Ecto neural progenitor cell (in vitro differentiated cells): ENCODE data around the gene AURKB.
A peak's percentile ranks its signal among the peaks of the same experiment; 100 is the strongest.
"Not testable (repeated sequence)": the region's sequence is repeated elsewhere in the genome, so short reads cannot be mapped to it uniquely, and the experiment has no call there.

Experiments
- DNase-seq: peaks from one replicate; pipeline ENCODE4 v3.0.0-alpha.2; 2018; ENCODE audit warnings: low spot score

The AURKB gene

DNA sequence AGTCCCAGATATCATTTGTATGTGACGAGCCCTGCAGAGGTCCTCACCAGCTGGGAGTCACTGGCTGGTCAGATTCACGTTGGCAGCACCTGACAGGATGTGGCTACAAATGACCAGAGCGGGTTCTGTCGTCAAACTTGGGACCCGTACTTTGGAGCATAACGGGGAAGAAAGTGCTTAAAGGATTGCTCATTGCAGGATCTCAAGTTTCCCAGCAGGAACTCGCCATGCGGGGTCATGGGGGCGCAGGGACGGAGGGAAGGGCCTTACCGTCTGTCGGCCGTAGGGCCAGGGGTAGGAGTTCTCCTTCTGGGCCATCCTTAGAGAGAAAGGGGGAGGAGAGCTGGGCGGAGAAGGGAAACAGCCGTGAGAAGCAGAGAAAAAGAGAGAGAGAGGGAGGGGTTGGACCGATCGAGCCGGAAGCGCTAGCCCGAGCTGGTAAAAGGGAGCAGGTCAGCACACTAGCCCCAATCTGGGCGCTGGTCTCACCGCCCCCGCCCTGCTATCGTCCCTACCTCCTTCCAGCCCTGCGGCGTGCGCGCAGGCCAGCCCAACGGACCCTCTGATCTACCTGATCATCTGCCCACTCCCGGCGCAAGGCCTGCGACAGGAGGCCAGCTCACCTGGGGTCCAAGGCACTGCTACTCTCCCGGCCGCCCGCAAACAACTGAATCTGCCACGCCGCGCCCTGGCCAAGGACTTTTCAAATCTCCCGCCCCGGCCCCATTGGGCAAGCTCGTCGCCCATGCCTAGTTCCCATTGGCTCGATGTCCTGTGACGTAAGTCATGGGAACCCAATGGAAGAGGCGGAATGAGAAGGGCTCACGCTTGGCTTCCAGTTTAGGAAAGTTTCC lies at the start of gene AURKB:
Gene AURKB, minus strand, starts transcription at position 669 of the 854 bp plus-strand sequence. Its CDS starts 351 bp downstream, at position 318.
- peak; percentile 98 for DNase-seq

DNA sequence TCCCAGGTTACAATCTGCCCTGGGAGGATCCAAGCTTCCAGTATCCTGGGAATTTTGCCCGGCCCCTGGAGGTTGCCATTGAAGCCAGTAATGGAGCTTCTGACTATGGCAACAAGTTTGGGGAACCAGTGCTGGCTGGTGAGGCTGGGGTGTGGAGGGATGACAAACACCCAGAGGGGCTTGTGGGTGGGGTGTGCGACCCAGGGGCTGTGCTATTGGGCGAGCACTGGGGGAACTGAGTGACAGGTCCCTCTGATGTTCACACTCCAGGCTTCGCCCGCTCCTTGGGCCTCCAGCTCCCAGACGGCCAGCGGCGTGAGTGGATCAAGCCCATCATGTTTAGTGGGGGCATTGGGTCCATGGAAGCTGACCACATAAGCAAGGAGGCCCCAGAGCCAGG lies 47.4 kb upstream of the AURKB start:
- DNase-seq: no peak

DNA sequence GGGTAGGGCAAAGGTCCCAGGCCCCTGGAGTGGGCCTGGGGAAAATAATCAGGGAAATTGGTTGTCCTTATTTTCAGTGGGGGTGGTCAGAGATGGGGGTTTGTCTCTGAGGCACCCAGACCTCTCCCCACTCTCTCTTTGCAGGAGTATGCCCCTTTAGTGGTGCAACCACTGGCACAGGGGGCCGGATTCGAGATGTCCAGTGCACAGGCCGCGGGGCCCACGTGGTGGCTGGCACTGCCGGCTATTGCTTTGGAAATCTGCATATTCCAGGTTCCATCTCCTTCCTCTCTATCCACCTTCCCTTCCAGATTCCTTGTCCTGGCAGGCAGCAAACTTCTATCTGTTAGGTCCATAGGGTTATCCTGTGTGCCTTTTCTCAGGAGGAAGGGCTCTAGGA lies 46.3 kb upstream of the AURKB start:
- no peak for DNase-seq

DNA sequence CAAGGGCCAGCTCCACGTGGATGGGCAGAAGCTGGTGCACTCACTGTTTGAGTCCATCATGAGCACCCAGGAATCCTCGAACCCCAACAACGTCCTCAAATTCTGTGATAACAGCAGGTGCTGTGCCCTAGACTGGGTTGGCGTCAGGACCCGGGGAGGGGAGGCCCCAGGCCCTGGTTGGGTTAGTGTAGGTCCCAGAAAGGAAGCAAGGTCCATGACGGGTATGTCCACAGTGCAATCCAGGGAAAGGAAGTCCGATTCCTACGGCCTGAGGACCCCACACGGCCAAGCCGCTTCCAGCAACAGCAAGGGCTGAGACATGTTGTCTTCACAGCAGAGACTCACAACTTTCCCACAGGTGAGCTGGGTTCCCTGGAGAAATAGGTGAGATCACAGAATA lies 45.9 kb upstream of the AURKB start:
- DNase-seq: no peak

DNA sequence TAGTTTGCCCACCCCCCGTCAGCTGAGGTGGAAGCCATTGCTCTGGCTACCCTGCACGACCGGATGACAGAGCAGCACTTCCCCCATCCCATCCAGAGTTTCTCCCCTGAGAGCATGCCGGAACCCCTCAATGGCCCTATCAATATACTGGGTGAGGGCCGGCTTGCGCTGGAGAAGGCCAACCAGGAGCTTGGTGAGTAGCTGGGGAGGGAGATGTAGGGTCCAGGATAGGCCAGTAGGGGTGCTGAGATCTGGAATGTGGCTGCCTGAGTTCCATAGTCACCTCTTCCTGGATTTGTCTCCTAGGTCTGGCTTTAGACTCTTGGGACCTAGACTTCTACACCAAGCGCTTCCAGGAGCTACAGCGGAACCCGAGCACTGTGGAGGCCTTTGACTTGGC lies 45.1 kb upstream of the AURKB start:
- DNase-seq: no peak

DNA sequence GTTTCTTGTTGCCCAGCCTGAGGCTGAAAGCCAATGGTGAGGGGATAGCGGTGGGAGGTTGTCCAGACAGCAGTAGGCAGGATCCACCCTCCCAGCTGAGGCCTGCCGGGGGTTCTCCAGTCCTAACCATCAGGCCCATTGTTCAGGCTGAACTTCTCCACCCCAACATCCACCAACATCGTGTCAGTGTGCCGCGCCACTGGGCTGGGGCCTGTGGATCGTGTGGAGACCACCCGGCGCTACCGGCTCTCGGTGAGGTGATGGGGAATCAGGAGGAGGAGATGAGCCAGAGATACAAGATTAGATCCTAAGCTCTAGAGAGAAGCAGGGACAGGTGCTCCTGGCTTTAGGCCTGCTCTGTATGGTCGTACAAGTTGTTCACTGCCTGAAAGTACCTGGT lies 44.5 kb upstream of the AURKB start:
- no peak for DNase-seq

DNA sequence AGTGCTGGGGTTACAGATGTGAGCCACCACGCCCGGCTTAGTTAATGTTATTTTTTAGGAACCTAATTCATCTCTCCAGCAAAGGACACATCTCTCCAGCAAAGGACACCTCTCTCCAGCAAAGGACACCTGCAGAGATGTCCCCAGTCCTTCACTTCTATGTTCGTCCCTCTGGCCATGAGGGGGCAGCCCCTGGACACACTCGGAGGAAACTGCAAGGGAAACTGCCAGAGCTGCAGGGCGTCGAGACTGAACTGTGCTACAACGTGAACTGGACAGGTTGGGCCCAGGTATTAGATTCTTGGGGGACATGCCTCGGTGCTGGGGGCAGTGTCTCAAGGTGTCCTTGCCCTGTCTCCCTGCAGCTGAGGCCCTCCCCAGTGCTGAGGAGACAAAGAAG lies 43.4 kb upstream of the AURKB start:
- DNase-seq: no peak

DNA sequence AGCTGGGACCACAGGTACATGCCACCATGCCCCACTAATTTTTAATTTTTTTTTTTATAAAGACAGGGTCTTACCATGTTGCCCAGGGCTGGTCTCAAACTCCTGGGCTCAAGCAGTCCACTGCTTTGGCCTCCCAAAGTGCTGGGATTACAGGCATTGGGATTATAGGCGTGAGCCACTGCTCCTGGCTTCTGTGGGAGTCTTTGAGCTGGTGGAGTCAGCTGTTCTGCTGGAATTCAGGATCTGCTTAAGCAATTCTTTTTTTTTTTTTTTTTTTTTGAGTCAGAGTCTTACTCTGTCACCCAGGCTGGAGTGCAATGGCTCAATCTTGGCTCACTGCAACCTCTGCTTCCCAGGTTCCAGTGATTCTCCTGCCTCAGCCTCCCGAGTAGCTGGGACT lies 41.0 kb upstream of the AURKB start:
- DNase-seq: not testable (repeated sequence)

DNA sequence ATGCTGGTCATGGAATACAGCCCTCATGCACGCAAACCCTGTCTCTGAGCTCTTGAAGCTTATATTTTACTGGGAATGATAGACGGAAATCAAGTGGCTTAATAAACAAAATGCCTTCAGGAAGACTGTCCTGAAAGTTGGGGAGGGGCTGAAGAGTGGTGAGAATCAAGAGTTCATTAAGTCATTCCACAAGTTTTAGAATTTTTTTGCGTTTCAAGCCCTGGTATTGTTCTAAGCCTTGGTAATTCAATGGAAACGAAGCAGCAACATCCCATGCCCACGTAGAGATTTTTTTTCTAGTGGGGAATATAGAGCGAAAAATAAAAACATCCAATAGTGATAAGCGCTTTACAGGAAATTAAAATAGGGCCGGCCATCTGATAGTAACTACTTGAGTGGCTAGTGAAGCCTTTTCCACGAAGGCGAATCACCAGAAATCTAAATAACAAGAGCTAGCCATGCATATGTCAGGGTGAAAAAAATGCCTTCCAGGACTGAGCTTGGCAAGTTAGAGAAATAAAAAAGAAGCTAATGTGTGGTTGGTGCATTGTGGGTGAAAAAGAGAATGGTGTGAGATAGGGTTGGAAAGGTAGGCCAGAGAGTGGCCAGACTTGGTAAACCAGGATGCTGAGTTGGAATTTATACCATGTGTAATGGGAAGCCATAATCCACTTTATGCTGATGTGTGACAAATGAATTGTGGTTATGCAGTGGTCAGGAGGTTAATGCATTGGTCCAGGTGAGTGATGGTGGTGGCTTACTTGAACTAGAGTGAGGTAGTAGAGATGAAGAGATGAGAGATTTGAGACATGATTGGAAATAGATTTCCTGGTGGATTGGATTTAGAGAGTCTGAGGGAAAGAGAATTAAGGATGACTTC lies 39.5 kb upstream of the AURKB start:
- no peak for DNase-seq

DNA sequence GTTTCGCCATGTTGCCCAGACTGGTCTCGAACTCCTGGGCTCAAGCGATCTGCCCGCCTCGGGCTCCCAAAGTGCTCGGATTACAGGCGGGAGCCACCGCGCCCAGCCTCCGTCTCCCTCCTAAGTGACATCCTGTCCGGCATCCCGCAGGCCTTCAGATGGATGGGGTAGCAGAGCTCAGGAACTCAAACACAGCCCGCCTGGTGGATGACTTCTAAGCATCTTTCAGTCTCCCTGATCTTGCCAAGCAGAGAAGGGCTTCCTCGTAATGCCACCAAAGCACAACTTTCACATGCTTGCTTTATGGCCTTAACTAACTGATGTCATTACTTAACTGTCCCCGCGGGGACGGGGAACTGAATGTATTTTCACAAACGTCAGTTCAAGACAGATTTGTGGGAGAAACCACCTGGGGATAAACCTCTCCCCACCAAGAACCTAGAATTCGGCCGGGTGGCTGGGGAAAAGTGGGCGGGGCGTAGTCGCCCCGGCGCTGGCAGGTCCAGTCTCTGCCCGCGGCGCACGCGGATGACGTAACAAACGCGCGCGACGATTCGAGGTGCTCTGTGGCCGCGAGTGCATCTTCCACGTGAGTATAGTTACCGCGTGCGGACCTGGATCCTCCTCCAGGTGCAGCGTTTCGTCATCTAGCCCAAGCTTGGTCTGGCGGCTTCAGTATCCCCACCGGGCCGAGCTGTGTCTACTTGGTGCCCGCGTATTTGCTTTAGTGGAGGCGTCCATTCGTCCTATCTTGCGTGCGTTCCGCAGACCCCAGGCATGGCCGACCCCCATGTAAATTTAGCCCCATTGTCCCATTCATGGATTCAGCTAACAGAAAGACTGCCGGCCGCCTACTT lies 38.6 kb upstream of the AURKB start, which contains the start of gene PFAS:
Gene PFAS, plus strand, starts transcription at position 539 of the 857 bp plus-strand sequence. CDS start 4,649 bp downstream, outside the sequence.
- DNase-seq: peak; percentile 99

DNA sequence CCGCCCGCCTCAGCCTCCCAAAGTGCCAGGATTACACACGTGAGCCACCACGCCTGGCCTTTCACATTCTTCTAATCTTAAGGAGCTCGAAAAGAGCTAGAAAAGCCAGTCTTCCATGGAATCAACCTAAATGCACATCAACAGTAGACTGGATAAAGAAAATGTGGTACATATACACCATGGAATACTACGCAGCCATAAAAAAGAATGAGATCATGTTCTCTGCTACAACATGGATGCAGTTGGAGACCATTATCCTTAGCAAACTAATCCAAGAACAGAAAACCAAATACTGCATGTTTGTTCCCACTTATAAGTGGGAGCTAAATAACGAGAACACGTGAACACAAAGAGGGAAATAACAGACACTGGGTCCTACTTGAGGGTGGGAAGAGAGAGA lies 34.4 kb upstream of the AURKB start:
- no peak for DNase-seq

DNA sequence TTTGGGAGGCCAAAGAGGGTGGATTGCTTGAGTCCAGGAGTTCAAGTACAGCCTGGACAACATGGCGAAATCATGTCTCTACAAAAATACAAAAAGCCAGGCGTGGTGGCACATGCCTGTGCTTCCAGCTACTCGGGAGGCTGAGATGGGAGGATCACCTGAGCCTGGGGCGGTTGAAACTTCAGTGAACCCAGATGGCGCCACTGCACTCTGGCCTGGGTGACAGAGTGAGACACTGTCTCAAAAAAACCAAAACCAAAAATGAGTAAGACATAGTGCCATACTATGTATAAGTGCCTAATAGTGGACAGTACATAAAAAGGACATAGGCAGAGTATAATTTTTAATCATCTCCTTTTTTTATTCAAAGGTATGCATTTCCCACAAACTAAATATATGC lies 33.5 kb upstream of the AURKB start:
- DNase-seq: no peak

DNA sequence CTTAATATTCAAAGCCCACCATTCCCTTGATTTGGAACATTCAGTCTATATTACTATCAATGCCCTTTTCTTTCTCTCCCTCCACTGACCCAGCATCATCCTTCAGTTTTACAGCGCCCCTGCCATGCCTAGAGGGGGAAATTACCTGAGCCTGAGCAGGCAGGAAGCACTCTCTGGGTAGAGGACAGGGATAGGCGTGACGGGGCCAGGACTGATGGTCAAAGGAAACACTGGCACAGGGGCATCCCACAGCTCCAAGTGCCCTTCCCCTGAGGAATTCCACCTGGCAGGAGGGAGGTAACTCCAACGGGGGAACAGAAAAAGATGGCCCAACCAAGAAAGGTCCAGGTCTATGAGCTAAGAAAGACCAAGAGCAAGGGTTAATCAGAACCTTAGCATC lies 27.5 kb upstream of the AURKB start:
- DNase-seq: no peak

DNA sequence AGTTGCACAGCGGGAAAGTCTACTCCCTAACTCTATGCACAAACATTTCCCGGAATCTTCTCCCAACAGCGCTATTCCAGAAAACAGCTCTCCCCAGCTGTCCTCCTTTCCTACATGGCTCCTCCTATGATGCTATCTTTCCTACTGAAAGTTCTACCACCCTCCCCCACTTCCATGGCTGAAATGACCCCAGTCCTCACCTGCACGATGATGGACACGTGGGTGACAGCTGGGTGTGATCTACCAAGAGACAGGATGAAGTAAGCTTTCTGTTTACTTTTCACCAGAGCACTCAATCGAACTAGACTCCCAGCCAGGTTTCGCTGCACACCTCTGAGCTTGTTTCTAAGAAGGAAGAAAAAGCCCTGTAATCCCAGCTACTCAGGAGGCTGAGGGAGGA lies 26.8 kb upstream of the AURKB start:
- no peak for DNase-seq

DNA sequence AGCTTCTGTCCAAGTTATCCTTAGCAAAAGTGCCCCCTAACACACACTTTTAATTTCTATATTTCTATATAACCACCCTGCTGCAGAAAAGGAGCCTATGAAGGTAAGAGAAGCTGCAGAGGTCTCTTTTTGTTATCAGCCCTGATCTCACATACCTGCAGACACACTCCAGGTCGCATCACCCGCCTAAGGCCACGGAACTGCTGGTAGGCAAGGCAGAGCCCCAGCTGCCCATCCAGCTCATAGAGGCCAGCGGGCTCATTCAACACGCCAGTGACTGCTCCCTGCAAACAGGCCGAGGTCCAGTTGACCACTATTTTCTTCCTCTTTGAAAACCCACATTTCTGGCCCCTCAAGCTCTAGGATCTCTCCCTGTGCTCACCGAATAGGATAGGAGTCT lies 25.3 kb upstream of the AURKB start:
- DNase-seq: no peak

DNA sequence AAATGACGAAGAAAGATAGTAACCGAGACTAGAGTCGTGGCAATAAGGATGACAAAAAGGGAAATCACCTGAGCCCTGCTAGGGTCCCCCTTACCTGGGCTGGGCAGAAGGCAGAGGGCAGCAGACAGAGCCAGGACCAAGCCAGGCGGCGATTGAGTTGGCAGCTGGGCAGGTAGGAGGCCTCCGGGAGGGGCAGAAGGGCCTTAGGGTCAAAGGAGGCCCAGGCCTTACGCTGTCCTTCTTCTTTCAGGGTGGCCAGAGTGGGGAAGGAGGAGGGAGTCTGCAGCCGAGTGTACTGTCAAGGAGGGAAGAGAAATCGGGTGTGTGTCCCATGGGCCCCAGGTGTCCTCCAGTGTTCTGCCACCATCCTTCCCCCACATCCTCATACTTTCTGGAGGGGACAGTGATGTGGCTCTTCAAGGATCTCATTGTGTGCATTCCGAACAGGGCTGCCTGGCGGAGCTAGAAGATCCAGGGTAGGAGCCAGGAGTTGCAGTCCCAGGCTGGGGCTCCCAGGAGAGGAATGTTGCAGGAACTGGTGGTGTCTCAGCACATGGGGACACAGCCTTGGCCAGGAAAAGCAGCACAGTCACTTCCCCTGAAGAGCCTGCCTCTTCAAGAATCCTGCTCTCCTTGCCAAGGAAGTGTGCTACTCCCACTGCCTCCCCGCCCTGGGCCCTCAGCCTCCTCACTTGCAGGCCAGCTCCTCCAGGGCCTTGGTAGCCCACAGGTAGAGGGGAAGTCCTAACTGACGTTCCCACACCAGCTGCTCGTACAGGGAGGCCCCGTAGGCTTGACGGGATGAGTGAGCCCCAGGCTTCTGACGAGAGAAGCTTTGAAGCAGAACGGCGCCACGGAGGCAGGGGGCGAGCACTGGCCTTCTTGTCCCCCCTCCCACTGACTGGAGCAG lies 24.2 kb upstream of the AURKB start:
- no peak for DNase-seq

DNA sequence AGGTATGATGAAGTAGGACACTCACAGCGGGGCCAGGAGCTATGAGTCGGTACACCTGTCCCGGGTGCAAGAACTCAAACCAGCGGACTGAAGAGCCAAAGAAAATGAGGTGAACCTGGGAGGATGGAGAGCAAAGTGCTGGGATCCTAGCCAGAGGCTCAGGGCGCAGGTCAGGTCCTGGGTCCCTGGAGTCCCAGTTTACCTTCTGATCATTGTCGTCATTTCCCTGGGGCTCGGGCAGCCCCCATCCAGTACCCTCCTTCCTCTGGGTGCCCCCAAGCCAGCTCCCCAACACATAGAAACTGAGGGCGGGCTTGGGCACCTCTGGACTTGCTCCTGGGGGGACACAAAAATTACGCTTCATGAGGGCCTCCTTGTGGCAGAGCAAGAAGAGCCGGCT lies 21.3 kb upstream of the AURKB start:
- no peak for DNase-seq

DNA sequence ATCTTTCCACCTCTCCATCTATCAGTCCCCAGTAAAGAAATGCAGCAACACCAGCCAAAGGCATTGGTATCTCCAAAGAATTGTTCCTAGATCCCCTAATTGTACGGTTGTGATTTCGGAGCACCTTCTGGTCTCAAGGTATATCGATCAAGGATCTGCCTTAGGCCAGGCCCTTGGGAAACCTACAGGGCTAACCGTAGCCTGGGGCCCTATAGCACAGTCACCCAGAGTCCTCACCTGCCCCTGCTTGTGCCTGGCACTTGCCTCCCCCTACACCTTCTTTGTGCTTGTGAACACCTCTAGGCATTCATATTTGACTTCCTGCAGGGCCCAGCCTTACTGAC lies 16.8 kb upstream of the AURKB start:
- no peak for DNase-seq

DNA sequence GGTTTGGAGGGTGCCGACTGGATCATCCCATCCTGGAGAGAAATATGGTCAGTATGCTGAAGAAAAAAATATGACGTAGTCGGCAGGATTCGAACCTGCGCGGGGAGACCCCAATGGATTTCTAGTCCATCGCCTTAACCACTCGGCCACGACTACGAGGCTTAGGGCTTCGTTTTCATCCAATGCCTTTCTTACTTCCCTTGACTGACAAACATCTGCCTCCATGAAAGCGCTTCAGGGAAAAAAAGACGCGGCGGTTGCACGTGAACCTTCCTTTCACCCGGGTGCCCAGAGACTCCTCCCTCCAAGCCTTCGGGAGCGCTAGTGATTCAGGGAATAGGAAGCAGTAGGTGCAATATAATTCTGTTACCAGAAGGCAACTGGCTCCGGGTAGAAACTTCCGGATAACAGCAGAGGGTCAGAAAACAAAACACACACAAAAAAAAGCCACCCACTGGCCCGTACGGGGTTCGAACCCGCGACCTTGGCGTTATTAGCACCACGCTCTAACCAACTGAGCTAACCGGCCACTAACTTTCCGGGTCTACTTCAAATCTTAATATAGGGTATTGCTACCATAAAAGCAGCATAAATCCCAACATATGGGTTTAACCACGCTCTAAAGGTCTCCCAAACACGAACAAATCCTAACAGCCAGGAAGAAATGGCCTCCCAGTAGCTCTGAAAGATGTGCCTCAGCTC lies 16.3 kb upstream of the AURKB start:
- peak; percentile 95 for DNase-seq

DNA sequence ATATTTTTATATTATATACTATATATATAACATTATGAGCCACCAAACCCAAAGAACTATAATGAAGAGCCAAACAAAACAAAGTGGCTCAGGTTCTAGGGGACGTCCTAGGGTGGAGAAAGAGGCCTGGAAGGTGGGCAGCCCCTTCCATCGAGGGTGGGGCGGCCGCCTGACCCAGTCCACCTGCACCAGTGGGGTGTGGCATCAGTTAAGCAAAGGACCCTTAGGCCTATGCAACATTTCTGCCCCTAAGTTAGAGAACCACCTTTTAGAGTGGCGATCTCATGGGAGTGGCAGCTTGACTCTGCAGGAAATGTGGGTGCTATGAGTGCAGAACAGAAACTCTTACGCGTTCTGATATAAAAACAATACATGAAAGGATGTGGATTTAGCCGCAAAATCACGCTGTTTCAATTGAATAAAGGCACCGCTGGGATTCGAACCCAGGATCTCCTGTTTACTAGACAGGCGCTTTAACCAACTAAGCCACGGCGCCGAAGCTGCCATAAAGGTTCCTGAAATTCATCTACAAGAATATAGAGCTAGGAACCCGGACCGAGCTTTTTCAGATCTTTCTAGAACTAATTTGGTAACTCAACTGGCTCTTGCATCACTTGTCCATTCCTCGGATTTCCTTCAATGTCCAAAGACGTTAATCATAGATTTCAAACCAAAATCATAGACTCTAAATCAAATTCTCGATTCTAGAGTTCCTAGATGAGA lies 15.6 kb upstream of the AURKB start:
- peak; percentile 87 for DNase-seq
